ENCODE measurements around the gene FADD.

- TF ChIP-seq CTCF (IDR thresholded peaks at IDR 0.05) (no peak), POLR2AphosphoS5 (IDR thresholded peaks at IDR 0.05) (no peak)
Measured at GRCh38 chr11:70167723-70168404, 35.2 kb upstream of the FADD start.

Measured in prostate gland (tissue), 2 donors.